ENCODE measurements around the gene GIPR. TPM values are rescaled to one million over a fixed set of nuclear protein-coding genes. Genes with fewer than 3 reads are reported as not detected.

Gene GIPR
- total RNA-seq, 1 donor from 2014 or later: 4.7 TPM

DNA sequence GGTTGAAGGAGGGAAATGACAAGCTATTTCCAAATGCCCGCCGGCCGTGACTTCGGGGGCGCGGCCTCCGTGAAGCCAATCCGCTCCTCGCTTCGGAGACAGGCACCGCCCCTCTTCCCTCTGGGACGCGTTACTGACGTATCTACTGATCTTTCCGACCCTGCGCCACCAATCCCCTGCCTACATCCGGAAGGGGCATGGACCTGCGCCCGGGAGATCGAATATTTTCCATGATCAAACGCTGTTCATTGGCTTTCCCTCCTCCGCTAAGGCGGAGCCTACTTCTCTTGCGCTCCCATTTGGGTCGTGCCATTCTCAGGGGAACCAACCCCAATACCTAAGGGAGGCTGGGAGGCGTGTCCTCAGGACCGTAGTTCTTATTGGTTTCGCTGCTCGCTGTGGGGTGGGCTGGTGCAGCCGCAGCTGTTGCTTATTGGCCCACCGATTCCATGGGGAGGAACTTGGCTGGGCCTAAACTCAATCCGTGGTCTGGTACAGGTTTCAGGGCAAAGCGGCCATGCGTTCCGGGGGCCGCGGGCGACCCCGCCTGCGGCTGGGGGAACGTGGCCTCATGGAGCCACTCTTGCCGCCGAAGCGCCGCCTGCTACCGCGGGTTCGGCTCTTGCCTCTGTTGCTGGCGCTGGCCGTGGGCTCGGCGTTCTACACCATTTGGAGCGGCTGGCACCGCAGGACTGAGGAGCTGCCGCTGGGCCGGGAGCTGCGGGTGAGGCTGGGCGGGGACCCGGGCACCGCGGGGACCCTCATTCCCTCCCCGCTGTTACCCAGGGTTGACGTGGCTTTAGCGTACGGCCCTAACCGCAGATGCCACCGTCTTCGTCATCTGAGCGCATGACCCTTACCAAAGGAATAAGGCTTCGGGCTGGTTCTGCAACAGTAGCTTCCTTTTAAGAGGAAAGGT, 24.4 kb downstream of the GIPR start, which contains the start of gene QPCTL:
Gene QPCTL, plus strand, starts transcription at position 480 of the 919 bp plus-strand sequence. Its CDS starts 38 bp downstream, at position 518.
- TF ChIP-seq, protein P1, sequence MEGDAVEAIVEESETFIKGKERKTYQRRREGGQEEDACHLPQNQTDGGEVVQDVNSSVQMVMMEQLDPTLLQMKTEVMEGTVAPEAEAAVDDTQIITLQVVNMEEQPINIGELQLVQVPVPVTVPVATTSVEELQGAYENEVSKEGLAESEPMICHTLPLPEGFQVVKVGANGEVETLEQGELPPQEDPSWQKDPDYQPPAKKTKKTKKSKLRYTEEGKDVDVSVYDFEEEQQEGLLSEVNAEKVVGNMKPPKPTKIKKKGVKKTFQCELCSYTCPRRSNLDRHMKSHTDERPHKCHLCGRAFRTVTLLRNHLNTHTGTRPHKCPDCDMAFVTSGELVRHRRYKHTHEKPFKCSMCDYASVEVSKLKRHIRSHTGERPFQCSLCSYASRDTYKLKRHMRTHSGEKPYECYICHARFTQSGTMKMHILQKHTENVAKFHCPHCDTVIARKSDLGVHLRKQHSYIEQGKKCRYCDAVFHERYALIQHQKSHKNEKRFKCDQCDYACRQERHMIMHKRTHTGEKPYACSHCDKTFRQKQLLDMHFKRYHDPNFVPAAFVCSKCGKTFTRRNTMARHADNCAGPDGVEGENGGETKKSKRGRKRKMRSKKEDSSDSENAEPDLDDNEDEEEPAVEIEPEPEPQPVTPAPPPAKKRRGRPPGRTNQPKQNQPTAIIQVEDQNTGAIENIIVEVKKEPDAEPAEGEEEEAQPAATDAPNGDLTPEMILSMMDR (IDR thresholded peaks at IDR 0.05; ENCODE audit: borderline replicate concordance): no peak
- H3K4me3 ChIP-seq: peak within 1 kb of the TSS; percentile 73
- H3K27me3 ChIP-seq (ENCODE audit: low read depth): no peaks in the 10 kb centered on the region
- peaks cover 28% of the 10 kb centered on the region for H3K4me1 ChIP-seq
- H3K36me3 ChIP-seq: peaks cover 15% of the 10 kb centered on the region
- no peaks in the 10 kb centered on the region for H3K9me3 ChIP-seq (replicated peaks)
- intact Hi-C loops (cut with micrococcal nuclease): no loop called here
- DNase-seq: peak; percentile 95
- peak within 1 kb of the TSS; percentile 83 for H3K27ac ChIP-seq (replicated peaks)

DNA sequence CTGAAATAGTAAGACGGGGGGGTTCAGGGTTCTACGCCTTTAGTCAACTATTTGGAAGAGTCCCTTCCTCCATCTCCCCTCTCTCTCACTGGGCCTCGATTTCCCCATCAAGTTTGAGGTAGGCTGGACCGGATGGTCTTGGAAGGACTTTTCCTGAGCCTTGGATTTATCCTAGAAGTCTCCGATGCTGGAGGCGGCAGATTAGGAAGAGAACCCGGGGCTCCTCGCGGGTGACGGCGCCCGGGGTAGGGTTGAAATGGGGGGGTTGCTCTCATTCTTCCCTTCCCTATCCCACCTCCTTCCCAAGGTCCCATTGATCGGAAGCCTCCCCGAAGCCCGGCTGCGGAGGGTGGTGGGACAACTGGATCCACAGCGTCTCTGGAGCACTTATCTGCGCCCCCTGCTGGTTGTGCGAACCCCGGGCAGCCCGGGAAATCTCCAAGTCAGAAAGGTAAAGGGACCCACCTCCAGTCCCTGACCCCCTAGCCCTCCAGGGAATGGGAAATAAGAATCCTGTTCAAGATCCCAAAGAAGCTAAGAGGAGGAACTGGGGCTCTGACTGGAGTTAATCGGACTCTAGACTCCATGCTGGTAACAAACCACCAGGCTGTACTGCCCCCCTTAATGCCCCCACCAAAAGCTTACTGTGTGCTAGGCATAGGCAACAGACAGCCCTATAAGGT, 25.2 kb downstream of the GIPR start:
- peaks cover 7% of the 10 kb centered on the region for H3K36me3 ChIP-seq
- H3K4me1 ChIP-seq: peaks cover 28% of the 10 kb centered on the region
- TF ChIP-seq, protein P1 (IDR thresholded peaks at IDR 0.05; ENCODE audit: borderline replicate concordance): peak; percentile 93
- H3K4me3 ChIP-seq: peak overlapping the region; percentile 73
- no peaks in the 10 kb centered on the region for H3K9me3 ChIP-seq (replicated peaks)
- peak; percentile 79 for DNase-seq
- no peaks in the 10 kb centered on the region for H3K27me3 ChIP-seq (ENCODE audit: low read depth)
- H3K27ac ChIP-seq (replicated peaks): peak overlapping the region; percentile 83
- intact Hi-C loops (cut with micrococcal nuclease): no loop called here

DNA sequence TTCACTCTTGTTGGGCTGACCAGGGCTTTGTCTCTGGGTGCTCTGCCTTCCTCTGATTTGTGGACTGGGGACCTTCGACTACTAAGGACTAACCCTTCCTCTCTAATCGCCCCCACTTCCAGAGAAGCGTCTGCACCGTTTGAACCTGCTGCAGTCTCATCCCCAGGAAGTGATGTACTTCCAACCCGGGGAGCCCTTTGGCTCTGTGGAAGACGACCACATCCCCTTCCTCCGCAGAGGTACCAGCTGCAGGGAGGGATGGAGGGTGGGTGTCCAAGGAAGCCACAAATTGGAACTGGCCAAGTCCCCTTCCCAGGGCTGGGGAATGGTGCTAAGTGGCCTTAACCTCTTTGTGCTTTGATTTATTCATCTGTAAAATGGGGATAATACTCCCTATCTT, 33.7 kb downstream of the GIPR start:
- Histone ChIP-seq H3K27me3 (ENCODE audit: low read depth) (no peaks in the 10 kb centered on the region), H3K36me3 (peaks cover 3% of the 10 kb centered on the region), H3K27ac (replicated peaks) (no peak overlapping the region), H3K4me3 (no peak overlapping the region), H3K9me3 (replicated peaks) (no peaks in the 10 kb centered on the region), H3K4me1 (no peaks in the 10 kb centered on the region)
- intact Hi-C loops (cut with micrococcal nuclease): no loop called here
- DNase-seq: no peak
- TF ChIP-seq, protein P1 (IDR thresholded peaks at IDR 0.05; ENCODE audit: borderline replicate concordance): no peak

DNA sequence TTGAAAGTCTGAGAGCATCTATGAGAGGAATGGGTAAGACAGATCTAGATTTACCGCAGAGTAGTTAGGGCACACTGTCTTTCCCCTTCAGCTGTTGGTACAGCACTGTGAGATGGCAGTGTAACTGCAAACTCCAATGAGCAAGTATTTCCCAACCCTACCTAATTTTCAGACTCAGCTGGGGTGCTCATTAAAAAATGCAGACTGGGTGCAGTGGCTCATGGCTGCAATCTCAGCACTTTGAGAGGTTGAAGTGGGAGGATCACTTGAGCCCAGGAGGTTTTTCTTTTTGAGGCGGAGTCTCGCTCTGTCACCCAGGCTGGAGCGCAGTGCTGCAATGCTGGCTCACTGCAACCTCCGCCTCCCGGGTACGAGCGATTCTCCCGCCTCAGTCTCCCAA, 37.1 kb downstream of the GIPR start:
- no peaks in the 10 kb centered on the region for H3K27me3 ChIP-seq (ENCODE audit: low read depth)
- H3K27ac ChIP-seq (replicated peaks): no peak overlapping the region
- TF ChIP-seq, protein P1 (IDR thresholded peaks at IDR 0.05; ENCODE audit: borderline replicate concordance): no peak
- no peak overlapping the region for H3K4me3 ChIP-seq
- no peaks in the 10 kb centered on the region for H3K9me3 ChIP-seq (replicated peaks)
- intact Hi-C loops (cut with micrococcal nuclease): no loop called here
- DNase-seq: no peak
- no peaks in the 10 kb centered on the region for H3K4me1 ChIP-seq
- peaks cover 3% of the 10 kb centered on the region for H3K36me3 ChIP-seq

DNA sequence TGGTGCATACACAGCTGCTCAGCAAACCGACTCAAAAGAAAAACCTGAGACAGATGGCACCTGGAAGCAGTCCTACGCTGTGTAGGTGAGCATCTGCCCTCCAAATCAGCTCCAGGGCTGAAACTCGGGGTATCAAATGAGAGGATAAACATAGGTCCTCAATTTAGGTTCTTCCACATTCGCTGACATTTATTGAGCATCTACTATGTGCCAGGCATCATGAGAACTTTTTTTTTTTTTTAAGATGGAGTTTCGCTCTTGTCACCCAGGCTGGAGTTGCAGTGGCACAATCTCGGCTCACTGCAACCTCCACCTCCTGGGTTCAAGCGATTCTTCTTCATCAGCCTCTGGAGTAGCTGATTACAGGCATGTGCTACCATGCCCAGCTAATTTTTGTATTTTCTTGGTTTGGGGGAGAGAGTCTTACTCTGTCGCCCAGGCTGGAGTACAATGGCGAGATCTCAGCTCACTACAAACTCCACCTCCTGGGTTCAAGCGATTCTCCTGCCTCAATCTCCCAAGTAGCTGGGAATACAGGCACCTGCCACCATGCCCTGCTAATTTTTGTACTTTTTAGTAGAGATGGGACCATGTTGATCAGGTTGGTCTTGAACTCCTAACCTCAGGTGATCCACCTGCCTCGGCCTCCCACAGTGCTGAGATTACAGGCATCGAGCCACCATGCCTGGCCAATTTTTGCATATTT, 37.8 kb downstream of the GIPR start:
- no peaks in the 10 kb centered on the region for H3K27me3 ChIP-seq (ENCODE audit: low read depth)
- H3K36me3 ChIP-seq: peaks cover 3% of the 10 kb centered on the region
- TF ChIP-seq, protein P1 (IDR thresholded peaks at IDR 0.05; ENCODE audit: borderline replicate concordance): no peak
- intact Hi-C loops (cut with micrococcal nuclease): no loop called here
- H3K4me1 ChIP-seq: no peaks in the 10 kb centered on the region
- DNase-seq: no peak
- H3K27ac ChIP-seq (replicated peaks): no peak overlapping the region
- H3K4me3 ChIP-seq: no peak overlapping the region
- no peaks in the 10 kb centered on the region for H3K9me3 ChIP-seq (replicated peaks)
